ENCODE results near the gene PIGN.

Gene PIGN

GRCh38 chr18:62109676-62110075 is 77.2 kb downstream of the PIGN start:
- DNase-seq (ENCODE audit: low spot score): no peak
- no peak for TF ChIP-seq CTCF (IDR thresholded peaks at IDR 0.05; ENCODE audit: extremely low read depth, missing control alignments)

- DNase-seq (ENCODE audit: low spot score): no peak
- no peak for TF ChIP-seq CTCF (IDR thresholded peaks at IDR 0.05; ENCODE audit: extremely low read depth, missing control alignments)
Observed at GRCh38 chr18:62107881-62108280, 79.0 kb downstream of the PIGN start.

GRCh38 chr18:62106271-62106670 is 80.6 kb downstream of the PIGN start:
- no peak for DNase-seq (ENCODE audit: low spot score)
- no peak for TF ChIP-seq CTCF (IDR thresholded peaks at IDR 0.05; ENCODE audit: extremely low read depth, missing control alignments)

- DNase-seq (ENCODE audit: low spot score): no peak
- no peak for TF ChIP-seq CTCF (IDR thresholded peaks at IDR 0.05; ENCODE audit: extremely low read depth, missing control alignments)
Observed at GRCh38 chr18:62105376-62105775, 81.5 kb downstream of the PIGN start.

GRCh38 chr18:62102221-62102620 is 84.6 kb downstream of the PIGN start:
- DNase-seq (ENCODE audit: low spot score): peak; percentile 5
- TF ChIP-seq CTCF (IDR thresholded peaks at IDR 0.05; ENCODE audit: extremely low read depth, missing control alignments): no peak

GRCh38 chr18:62101321-62101721 is 85.5 kb downstream of the PIGN start:
- TF ChIP-seq CTCF (IDR thresholded peaks at IDR 0.05; ENCODE audit: extremely low read depth, missing control alignments): no peak
- no peak for DNase-seq (ENCODE audit: low spot score)

- no peak for TF ChIP-seq CTCF (IDR thresholded peaks at IDR 0.05; ENCODE audit: extremely low read depth, missing control alignments)
- DNase-seq (ENCODE audit: low spot score): no peak
Observed at GRCh38 chr18:62098960-62099359, 87.9 kb downstream of the PIGN start.

Measured in GM20000 (cell line).